Fibroblast of skin of right quadriceps (primary cell): ENCODE measurements around the gene TRMT10A.

ENCODE experiments used
- DNase-seq: peaks from one replicate; pipeline ENCODE4 v3.0.0-alpha.2; 2013

The TRMT10A gene, protein sequence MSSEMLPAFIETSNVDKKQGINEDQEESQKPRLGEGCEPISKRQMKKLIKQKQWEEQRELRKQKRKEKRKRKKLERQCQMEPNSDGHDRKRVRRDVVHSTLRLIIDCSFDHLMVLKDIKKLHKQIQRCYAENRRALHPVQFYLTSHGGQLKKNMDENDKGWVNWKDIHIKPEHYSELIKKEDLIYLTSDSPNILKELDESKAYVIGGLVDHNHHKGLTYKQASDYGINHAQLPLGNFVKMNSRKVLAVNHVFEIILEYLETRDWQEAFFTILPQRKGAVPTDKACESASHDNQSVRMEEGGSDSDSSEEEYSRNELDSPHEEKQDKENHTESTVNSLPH

DNA sequence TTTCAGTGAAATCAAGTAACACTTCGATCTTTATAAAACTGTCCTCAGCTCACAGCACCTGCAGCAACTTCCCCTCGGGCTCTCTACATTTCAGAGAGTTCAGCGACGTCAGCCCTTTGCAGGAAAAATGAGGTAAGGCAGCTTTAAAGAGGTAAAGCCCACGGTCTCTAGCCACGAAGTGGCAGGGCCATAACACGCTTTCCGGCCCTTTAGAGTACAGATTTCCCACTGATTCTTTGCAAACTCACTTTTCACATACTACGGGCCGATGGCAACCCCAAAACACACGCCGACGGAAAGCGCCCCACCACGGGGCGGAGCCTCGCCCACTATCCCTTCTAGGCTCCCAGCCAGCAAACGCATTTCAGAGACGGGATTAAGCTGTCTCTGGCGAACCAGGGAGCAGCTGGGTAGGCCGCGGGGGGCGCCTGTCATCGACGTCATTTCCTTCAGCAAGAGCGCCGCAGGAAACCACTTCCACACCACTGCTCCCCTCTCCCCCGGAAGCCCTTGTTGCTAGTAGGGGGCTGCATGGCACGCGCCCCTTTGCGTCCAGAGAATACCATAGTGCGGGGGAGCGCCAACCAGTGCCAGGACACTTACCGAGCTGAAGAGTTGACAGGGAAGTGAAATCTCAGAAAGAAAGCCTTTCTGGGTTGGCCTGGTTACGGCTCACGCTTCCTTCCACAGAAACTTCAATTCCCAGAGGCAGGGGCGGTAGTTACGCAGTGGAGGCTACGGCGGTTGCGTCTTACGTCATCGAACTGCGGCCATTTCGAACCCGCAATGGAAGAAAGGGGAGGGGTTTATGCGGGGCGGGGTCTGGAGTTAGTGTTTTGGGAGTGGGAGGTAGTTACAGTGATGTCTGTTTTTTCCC is at the start of gene TRMT10A:
TSS of gene TRMT10A (minus strand) at position 730 of the 877 bp plus-strand sequence. CDS start 4,701 bp downstream, outside the sequence.
- DNase-seq: peak; percentile 98

DNA sequence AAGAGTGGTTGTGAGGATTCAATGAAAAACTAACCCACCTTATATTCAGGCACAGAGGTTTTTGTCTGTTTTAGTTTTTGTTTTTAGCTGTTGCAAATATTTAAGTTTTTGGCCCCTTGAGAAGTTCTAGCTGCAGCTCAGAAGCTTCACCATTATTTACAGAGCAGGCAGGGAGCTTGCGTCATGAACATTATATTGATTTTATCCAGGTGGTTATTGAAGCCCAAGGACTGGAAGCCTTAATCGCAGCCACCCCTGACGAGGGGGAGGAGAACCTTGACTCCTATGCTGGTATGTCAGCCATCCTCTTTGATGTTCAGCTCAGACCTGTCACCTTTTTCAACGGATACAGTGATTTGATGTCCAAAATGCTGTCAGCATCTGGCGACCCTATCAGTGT is 48.9 kb upstream of the TRMT10A start:
- no peak for DNase-seq

DNA sequence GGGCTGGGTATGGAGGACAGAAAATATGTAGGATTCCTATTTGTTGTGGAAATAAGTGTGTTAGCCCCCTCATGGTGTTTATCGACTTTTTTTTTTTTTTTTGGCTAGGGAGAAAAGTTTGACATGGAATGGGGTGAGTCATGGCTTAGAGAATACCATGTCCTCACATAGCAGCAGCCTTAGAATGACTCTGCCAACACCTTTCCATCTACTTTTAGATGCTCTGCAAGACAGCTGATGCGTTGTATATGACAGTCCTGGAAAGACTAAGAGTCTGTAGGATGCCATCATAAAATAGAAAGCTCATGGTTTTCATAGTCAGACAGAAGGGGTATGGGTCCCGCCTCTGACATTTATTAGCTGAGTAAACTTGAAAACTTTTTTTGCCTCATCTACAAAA is 48.4 kb upstream of the TRMT10A start:
- DNase-seq: no peak

DNA sequence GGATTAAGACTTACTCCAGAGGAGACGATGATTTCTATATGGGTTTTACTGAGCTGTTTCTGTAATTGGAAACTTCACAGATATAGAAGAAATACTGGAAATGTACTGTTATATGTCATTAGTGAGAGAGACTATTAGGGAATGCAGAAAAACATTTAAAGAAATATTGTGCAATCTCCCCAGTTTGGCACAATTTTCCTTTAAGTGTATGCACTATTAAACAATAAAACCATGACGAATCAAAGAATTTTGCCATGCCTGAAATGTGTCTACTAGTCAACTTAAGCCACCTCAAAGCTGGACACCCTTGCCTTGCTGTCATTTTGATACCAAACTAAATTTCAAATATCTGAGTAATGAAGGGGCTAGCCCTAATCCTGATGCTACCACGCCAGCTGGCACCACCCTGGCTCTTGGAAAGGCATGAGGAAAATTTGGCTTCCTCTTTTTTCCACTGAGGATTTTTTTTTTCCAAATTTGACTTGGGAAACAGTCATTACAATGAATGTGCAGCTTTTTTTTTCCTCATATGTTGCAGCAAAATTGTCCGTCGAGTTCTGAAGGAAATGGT is 46.9 kb upstream of the TRMT10A start:
- DNase-seq: no peak

DNA sequence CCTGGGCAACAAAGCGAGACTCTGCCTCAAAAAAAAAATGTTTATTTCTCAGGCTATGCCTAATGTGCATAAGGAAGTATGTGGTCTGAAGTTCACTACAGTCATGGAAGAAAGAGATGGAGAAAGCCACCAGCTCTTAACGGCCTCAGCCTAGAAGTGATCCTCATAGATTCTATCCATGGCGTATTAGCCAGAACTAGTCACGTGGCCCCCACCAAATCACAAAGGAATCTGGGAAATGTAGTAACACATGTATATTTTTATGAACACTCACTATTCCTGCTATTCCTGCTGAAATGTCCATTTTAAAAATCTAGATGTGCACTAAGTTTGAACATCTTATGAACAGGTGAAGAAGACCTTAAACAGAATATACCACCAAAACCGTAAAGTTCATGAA is 44.6 kb upstream of the TRMT10A start:
- DNase-seq: no peak

DNA sequence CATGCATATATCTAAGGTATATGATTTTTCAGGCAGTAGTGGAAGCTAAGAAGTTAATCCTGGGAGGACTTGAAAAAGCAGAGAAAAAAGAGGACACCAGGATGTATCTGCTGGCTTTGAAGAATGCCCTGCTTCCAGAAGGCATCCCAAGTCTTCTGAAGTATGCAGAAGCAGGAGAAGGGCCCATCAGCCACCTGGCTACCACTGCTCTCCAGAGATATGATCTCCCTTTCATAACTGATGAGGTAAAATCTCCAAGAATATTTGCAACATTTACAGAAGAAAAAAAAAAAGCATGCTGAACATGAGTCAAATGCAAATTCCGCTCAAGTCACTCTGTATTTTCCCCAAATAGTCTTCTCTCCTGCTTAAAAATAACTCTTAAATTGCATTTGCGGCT is 42.9 kb upstream of the TRMT10A start:
- no peak for DNase-seq

DNA sequence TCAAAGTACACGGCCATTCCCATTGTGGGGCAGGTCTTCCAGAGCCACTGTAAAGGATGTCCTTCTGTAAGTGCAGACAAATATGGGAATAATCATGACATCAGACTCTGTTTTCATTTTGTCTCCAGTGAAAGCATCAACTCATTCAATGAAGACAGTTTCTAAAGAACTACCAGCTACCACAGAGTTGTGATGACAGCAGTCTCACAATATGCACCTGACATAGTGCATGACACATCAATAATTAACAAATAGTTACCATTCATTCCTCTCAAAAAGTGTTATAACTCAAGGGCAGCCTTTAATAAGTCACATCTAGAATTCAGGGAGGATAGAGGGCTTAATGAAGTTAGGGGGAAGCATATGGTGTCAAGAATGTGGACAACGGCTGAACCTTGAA is 31.0 kb upstream of the TRMT10A start:
- DNase-seq: no peak

DNA sequence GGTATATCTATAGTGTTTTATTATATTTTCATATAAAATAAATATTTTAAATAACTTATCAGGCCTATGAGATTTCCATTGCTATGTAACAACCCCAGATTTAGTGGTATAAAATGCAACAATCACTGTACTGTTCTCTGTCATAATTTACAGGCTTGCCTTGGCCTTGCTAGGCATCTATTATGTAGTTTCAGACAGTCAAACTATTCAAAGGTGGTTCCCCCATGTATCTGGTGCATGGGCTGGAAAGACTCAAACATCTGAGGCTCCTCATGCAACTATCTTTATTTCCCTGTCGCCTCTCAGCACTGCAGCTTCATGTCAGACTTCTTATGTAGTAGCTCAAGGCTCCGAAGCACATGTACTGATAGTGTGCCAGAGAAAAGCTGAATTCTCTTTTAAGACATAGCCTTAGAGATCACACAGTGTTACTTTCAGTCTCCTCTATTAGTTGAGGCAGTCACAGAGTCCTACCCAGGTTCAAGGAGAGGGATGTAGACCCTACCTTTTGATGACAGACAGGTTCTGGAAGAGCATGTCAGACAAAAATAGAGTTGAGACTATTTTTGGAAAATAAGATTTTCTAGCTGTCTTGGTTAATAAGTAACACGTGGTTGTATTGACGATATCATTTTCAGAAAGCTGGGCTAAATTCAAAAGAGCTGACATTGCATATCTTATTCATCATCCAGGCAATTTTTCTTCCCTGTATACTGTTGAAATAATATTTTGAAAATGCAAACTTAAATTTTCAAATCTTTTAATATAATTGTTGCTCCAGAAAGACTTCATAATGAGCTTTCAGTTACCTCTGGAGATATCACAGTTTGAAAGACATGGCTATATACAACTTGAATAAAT is 30.2 kb upstream of the TRMT10A start:
- DNase-seq: no peak

DNA sequence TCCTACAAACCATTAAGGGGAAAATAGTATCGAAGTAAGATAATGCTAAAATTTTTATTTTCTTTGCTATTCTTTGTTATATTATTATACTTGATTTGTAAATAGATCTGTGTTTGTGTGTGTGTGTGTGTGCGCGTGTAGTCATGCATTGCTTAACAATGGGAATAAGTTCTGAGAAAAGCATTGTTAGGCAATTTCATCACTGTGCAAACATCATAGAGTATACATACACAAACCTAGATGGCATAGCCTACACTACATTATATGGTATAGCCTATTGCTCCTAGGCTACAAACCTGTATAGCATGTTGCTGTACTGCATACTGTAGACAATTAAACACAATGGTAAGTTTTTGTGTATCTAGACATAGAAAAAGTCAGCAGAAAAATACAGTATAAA is 27.9 kb upstream of the TRMT10A start:
- no peak for DNase-seq

DNA sequence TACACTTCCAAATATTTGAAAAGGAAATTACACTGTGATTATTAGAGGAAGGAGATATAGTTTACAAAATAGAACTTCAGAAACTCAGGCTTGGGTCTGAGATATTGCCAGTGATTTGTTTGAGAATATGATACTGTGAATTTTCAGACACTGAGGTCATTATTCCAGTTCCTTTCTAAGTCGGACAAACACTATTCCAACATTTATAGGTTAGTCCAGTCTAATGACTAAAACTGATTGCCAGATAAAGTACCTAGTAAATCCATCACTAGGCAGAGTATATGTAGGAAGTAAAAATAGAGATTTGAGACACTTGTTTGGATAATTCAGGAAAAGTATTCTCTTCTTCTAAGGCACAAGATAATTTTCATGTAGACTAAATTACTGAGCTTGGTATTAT is 24.0 kb upstream of the TRMT10A start:
- DNase-seq: no peak

DNA sequence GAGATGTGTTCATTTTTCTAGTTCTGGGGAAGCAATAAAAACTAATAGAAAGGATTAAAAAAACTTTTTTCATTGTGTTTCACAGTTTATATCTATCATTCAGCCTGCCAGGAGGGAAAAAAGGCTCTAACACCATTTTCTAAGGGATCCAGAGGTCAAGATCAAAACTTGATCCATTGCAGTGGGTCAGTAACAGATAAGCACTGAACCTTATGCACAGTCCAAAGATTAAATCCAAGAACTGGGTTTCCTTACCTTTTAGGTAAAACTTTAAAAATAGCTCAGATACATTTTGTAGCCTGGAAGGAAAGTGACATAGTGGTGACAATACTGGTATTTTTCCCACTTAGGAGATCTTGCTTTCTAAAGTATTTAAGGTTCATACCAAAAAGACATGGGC is 23.5 kb upstream of the TRMT10A start:
- DNase-seq: no peak

DNA sequence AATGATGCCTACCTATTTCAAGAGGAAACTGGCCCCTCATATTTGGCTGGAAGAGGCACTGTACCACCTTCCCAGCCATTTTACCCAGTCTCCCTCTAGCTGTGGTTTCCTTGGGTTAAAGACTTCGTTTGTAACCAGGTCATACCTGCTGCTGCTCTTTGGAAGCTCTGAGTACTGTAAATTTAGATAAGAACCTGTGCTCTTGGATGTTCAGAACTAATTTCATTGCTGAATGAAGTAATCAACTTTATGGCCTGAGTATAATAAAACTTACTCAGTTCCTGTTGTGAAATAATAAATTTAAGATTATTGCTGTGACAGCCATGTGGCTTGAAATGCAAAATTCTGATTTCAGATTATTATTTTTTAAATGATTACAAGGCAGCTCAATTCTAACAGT is 23.0 kb upstream of the TRMT10A start:
- no peak for DNase-seq

DNA sequence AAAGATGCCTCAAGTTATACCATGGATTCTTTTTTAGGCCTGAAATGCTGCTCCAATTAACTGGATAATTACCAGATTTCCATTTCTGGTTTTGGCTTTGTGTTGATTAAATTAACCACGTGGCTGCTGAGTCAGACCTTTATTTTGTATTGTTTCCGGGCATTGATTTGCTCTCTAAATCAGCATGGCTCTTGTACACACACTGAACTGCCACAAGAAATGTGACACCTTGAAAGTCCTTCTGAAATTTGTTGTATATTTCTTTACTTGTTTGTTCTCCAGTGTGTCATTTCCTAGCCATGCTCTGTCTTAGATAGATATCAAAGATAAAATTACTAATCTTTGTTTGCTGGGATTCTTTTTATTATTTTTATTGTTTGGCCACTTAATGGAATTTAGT is 22.5 kb upstream of the TRMT10A start:
- no peak for DNase-seq

DNA sequence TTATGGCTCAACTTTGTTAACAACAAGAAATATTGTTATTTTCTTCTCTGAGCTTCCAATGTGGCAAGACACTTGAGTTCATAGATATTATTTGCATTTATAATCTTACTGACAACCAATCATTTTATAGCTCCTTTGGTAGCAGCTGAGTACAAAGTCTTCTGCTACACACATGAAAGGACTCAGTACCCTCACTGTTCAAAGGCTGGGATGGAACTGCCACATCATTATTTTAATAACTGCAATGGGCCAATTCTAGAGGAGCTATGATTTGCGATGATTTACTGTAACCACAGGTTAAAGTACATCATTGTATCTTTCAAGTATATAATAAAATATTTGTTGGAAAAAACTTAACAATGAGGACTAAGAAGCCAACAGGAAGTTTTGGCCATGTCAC is 21.7 kb upstream of the TRMT10A start:
- DNase-seq: no peak

DNA sequence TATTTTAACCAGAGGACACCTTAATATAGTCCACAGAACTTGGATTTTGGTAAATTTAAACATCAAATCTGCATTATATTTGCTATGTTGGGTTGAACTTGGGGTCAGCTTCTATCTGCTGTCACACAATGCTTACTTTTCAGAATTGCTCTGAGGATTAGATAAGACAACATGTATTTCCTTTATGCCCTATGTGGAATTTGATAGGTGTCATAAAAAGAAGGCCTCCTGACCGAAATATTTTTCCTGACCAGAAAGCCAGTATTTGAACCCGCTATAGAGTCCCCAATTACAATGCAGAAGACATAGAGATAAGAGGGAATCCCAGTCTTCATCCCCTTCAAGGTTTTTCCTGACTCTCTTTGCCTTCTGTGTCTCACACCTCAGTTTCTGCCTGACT is 14.9 kb upstream of the TRMT10A start:
- no peak for DNase-seq

DNA sequence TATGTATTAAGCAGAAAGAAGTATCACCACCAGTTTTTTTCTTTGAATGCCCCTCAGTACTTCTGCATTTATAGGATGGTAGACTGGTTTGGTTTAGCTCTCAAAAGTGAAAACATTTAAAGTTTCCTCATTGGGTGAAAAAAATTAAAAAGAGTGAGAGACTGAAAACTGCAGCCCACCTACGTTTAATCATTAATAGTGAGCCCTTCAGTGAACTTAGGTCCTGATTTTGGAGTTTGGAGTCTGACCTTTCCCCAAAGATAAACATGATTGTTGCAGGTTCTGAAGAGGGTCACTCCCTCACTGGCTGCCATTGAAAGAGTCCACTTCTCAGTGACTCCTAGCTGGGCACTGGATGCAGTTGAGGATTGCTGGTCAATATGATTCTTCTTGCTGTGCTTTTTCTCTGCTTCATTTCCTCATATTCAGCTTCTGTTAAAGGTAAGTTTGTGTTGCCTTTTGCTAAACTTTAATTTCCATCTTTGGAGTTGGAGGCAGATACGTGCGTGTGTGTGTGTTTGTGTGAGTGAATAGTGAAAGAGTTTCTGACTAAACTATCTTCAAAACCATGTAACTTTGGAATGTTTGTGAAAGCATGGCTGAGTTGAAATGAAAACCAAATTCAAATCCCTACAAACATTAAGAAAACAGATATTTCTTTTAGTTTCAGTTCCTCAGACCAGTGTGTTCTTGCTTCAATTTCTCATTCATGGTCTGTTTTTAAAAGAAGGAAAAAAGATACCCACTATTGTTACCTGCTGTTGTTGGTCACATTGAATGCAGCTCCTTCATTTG is 10.9 kb upstream of the TRMT10A start, which contains the start of gene MTTP:
TSS of gene MTTP (plus strand) at position 295 of the 795 bp plus-strand sequence. CDS start at position 381, 86 bp downstream.
- DNase-seq: no peak

DNA sequence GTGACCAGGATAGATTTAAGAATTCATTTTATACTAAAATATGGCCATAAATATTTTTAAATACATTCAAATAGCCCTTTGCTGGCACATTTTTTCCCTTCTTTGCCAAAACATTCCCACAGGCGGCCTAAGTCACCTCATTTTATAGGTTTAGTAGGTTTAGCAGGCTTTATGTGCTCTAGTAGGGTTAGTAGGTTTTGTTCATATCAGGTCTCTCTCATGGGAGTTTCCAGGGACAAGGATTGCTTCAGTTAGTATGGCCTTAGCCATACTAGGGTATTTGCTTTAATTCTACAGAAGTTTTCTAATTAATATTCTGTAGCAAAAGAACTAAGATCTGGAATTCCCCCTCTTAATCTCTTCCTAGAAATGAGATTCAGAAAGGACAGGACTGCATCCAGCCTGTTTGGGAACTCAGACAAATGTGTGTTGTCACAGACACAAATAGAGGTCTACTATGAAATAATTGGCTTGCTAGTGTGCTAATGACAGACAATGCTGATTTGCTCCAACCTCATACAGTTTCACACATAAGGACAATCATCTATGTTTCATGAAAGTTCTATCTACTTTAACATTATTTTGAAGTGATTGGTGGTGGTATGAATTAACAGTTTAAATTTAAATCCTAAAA is 10.0 kb upstream of the TRMT10A start:
- no peak for DNase-seq

DNA sequence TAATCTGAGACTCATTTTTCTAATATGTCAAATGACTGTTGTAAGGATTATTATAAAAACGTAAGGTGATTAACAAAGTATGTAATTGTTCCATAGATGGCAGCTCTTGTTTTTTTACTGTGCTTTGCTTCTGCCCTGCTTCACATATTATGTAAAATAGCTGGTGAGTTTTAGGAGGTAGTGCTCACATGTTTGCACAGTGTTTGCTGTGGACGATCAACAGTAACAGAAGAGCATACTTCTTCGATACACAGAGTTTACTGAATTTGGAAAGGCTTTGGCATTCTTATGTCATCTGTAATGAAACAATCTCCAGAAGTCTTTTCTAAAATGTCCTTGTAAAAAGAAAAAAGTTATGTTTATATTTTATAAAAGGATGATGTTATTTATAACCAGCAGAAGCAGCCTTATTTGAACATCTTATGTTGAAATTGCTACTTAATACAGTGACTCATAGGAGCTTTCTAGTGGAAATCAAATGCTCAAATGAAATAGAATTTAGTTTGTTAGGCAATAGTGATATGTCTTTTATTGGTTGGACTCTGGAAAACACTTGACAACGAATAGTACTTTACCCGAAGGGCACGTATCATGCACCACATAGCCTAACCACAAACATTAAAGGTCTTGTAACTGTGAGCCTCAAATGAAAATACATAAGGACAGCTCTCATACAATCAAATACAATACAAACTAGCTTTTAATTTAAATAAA is 8.8 kb upstream of the TRMT10A start:
- no peak for DNase-seq

DNA sequence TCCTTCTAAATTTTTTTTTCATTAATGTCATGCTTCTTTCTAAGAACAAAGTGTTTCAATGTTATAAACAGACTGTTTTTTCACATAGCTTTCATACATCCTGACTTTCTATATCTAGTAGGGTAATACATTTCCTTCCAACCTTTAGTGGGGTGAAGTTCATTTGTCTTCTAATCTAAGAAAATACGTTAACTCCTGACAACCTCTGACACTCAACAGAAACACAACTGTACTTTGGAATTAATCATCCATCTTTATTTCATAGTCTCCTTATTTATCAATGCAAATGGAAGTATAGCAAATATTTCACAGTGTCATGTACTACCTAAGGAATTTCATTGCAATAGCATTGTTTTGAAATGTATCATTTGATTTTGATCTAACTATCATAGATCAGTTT is 8.0 kb upstream of the TRMT10A start:
- DNase-seq: no peak

DNA sequence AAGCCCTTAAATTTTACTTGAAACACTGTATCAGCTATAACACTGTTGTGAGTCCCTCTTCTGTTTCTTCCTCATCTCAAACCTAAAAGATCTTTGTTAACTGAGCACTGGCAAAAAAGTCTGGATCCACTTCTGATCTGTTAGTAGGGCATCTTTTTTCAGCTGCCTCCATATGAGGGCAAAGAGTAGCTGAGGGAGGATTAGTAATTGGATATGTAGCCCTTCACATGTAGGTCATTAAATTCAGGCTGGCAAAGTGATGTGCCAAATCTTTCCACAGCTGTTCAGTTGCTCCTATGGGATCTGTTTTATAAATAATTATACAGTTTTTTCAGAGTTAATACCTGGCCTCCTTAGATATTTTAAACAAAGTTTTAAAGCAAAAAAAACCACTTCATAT is 1.1 kb upstream of the TRMT10A start:
- DNase-seq: no peak

DNA sequence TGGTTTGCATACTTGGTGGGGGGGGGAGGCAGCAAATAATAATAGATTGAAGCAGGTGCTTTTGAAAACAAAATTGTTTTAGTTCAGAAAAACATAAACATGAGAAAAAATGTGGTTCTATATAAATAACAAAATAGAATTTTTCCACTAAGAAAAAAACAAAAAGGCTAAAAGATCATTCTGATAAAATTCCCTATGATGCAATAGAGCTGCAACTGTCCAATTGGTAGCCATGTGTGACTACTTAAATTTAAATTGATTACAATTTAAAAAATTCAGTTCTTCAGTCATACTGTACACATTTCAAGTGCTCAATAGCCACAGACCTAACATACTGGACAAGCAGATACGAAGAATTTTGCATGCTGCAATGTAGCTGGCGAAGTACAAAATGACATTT is 11.0 kb downstream of the TRMT10A start:
- DNase-seq: no peak
